ENCODE measurements around the gene PAXIP1. TPM values are rescaled to one million over a fixed set of nuclear protein-coding genes. Genes with fewer than 3 reads are reported as not detected.

Gene PAXIP1
- total RNA-seq, 1 experiment from 2014 or later: 18.8 TPM

- Histone ChIP-seq H3K9me3 (ENCODE audit: insufficient read depth, low read depth) (no peaks in the 10 kb centered on the region), H3K36me3 (ENCODE audit: low read depth) (peaks cover 18% of the 10 kb centered on the region), H4K20me1 (ENCODE audit: insufficient read depth) (peaks cover 17% of the 10 kb centered on the region), H3K9me2 (ENCODE audit: insufficient read depth) (no peaks in the 10 kb centered on the region), H3K4me2 (no peak overlapping the region), H3K27ac (no peak overlapping the region), H3K4me3 (no peak overlapping the region), H3F3A (ENCODE audit: insufficient read depth, low read depth) (no peaks in the 10 kb centered on the region), H3K27me3 (ENCODE audit: insufficient read depth, low read depth) (no peaks in the 10 kb centered on the region), H3K4me1 (replicated peaks; ENCODE audit: insufficient read depth) (no peaks in the 10 kb centered on the region), H3K79me2 (ENCODE audit: low read depth) (no peaks in the 10 kb centered on the region), H2AFZ (no peak overlapping the region)
- BruUV-seq (replicated peaks): no TSS peak
- no peak for DNase-seq
- ChIA-PET CTCF (no interaction called here), POLR2A (ENCODE audit: unreplicated experiment) (no interaction called here)
- intact Hi-C loops (cut with micrococcal nuclease; ENCODE audit: unreplicated experiment): no loop called here
- TF ChIP-seq EZH2 (IDR thresholded peaks at IDR 0.05; ENCODE audit: low read depth): no peak
- no peak for TF ChIP-seq CTCF (conservative IDR thresholded peaks at IDR 0.05)
Observed at GRCh38 chr7:154967401-154967955, 35.4 kb downstream of the PAXIP1 start.

- no peaks in the 10 kb centered on the region for H3K27me3 ChIP-seq (ENCODE audit: insufficient read depth, low read depth)
- H3K36me3 ChIP-seq (ENCODE audit: low read depth): peaks cover 42% of the 10 kb centered on the region
- no peak overlapping the region for H3K4me3 ChIP-seq
- no TSS peak for BruUV-seq (replicated peaks)
- POLR2A ChIA-PET (ENCODE audit: unreplicated experiment): no interaction called here
- no peak overlapping the region for H2AFZ ChIP-seq
- H3K4me1 ChIP-seq (replicated peaks; ENCODE audit: insufficient read depth): no peaks in the 10 kb centered on the region
- no peak for DNase-seq
- no peaks in the 10 kb centered on the region for H3K9me2 ChIP-seq (ENCODE audit: insufficient read depth)
- H3K79me2 ChIP-seq (ENCODE audit: low read depth): no peaks in the 10 kb centered on the region
- CTCF ChIA-PET: no interaction called here
- peaks cover 3% of the 10 kb centered on the region for H4K20me1 ChIP-seq (ENCODE audit: insufficient read depth)
- no peaks in the 10 kb centered on the region for H3K9me3 ChIP-seq (ENCODE audit: insufficient read depth, low read depth)
- H3K4me2 ChIP-seq: no peak overlapping the region
- TF ChIP-seq CTCF (conservative IDR thresholded peaks at IDR 0.05): no peak
- TF ChIP-seq EZH2 (IDR thresholded peaks at IDR 0.05; ENCODE audit: low read depth): no peak
- intact Hi-C loops (cut with micrococcal nuclease; ENCODE audit: unreplicated experiment): no loop called here
- no peak overlapping the region for H3K27ac ChIP-seq
- no peaks in the 10 kb centered on the region for H3F3A ChIP-seq (ENCODE audit: insufficient read depth, low read depth)
Observed at GRCh38 chr7:154965014-154965413, 37.9 kb downstream of the PAXIP1 start.

GRCh38 chr7:154960063-154960790 is 42.7 kb downstream of the PAXIP1 start:
- Histone ChIP-seq H2AFZ (no peak overlapping the region), H3K79me2 (ENCODE audit: low read depth) (no peaks in the 10 kb centered on the region), H3K27me3 (ENCODE audit: insufficient read depth, low read depth) (no peaks in the 10 kb centered on the region), H4K20me1 (ENCODE audit: insufficient read depth) (no peaks in the 10 kb centered on the region; the same call in none of the 2 replicates), H3K4me3 (no peak overlapping the region), H3K9me2 (ENCODE audit: insufficient read depth) (no peaks in the 10 kb centered on the region), H3F3A (ENCODE audit: insufficient read depth, low read depth) (no peaks in the 10 kb centered on the region; the same call in 1 of the 2 replicates), H3K27ac (no peak overlapping the region), H3K4me2 (no peak overlapping the region), H3K36me3 (ENCODE audit: low read depth) (peaks cover 31% of the 10 kb centered on the region), H3K9me3 (ENCODE audit: insufficient read depth, low read depth) (no peaks in the 10 kb centered on the region), H3K4me1 (replicated peaks; ENCODE audit: insufficient read depth) (no peaks in the 10 kb centered on the region)
- POLR2A ChIA-PET (ENCODE audit: unreplicated experiment): no interaction called here
- CTCF ChIA-PET: no interaction called here
- no peak for TF ChIP-seq CTCF (conservative IDR thresholded peaks at IDR 0.05)
- TF ChIP-seq EZH2 (IDR thresholded peaks at IDR 0.05; ENCODE audit: low read depth): no peak
- BruUV-seq (replicated peaks): no TSS peak
- no peak for DNase-seq
- intact Hi-C loops (cut with micrococcal nuclease; ENCODE audit: unreplicated experiment): no loop called here
